Fibroblast of pulmonary artery (primary cell): ENCODE data around the gene COQ10B.
"Not testable (repeated sequence)": the region's sequence is repeated elsewhere in the genome, so short reads cannot be mapped to it uniquely, and the experiment has no call there.

Source experiments
- DNase-seq: peaks from one replicate; pipeline ENCODE4 v3.0.0-alpha.2; 2010; ENCODE audit warnings: low read depth
- H3K4me3 ChIP-seq: replicated peaks from 2 replicates; pipeline ENCODE4 v1.5.1; 2011; ENCODE audit warnings: low read depth, mild to moderate bottlenecking, control low read depth, low read length, moderate library complexity
- TF ChIP-seq, protein P1 (sequence below): IDR thresholded peaks from 2 replicates; pipeline ENCODE4 v1.5.1; 2011; ENCODE audit warnings: mild to moderate bottlenecking, control low read depth, low read length, inconsistent platforms; ENCODE audit errors: missing control alignments

Gene COQ10B

DNA sequence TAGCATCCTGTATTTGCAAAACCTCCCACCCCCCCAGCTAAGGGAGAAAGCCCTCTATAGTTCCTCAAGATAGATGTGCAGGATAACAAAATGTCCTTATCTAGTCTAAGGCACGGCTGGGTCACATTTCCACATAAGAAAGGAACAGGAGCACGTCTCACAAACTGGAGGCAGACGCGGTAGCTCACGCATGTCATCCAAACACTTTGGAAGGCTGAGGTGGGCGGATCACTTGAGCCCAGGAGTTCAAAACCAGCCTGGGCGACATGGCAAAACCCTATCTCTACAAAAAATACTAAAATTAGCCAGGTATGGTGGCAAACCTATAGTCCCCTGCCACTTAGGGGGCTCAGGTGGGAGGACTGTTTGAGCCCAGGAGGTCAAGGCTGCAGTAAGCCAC, 27.8 kb upstream of the COQ10B start:
- H3K4me3 ChIP-seq = no peak overlapping the region
- DNase-seq = no peak
- TF ChIP-seq, protein P1, sequence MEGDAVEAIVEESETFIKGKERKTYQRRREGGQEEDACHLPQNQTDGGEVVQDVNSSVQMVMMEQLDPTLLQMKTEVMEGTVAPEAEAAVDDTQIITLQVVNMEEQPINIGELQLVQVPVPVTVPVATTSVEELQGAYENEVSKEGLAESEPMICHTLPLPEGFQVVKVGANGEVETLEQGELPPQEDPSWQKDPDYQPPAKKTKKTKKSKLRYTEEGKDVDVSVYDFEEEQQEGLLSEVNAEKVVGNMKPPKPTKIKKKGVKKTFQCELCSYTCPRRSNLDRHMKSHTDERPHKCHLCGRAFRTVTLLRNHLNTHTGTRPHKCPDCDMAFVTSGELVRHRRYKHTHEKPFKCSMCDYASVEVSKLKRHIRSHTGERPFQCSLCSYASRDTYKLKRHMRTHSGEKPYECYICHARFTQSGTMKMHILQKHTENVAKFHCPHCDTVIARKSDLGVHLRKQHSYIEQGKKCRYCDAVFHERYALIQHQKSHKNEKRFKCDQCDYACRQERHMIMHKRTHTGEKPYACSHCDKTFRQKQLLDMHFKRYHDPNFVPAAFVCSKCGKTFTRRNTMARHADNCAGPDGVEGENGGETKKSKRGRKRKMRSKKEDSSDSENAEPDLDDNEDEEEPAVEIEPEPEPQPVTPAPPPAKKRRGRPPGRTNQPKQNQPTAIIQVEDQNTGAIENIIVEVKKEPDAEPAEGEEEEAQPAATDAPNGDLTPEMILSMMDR = no peak

DNA sequence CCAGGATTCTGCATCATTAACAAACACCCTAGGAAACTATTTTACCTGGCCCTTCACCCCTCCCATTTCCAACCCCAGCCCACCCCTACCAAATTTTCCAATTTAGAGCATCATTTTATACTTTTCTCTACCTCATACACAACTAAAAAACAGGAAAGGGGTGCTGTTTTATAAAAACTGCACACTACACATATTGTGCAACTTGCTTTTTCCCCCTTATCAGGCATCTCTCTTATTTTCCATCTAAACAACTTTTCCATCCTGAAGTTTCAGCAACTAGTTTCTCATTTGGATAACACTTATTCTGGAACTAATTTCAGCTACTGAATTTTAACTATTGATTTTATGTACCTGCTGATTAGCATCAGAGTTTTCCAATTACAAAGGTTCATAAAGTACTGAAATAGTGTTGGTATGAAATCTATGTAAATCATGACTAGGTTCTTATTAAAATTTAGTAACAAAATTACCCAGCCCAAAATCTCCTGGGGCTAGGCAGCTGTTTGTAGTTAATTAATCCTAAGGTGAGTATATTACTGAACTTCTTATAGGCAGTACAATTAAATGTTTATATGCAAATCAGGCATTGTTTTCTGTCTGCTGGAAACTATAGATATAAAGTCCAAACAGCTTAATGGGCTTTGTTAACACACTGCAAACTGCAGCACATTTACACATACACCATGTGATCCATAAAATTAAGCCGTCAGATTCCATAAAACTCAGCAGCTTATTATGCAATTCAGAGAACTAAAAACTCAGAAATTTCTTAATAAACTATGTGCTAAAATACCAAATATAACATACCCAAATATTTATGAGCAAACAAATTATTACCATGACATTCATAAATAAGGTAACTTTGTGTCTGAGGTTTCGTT, 26.4 kb upstream of the COQ10B start:
- TF ChIP-seq, protein P1 = no peak
- DNase-seq = no peak
- no peak overlapping the region for H3K4me3 ChIP-seq

DNA sequence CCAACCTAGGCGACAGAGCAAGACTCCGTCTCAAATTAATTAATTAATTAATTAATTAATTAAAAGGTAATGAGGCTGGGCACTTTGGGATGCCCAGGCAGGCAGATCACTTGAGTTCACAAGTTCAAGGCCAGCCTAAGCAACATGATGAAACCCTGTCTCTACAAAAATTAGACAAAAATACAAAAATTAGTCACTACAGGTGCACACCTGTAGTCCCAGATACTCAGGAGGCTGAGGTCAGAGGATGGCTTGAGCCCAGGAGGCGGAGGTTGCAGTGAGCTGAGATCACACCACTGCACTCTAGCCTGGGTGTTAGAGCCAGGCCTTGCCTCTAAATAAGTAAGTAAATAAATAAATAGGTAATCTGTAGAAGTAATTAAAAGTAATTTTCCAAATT, 25.4 kb upstream of the COQ10B start:
- no peak for DNase-seq
- H3K4me3 ChIP-seq = no peak overlapping the region
- TF ChIP-seq, protein P1 = no peak

DNA sequence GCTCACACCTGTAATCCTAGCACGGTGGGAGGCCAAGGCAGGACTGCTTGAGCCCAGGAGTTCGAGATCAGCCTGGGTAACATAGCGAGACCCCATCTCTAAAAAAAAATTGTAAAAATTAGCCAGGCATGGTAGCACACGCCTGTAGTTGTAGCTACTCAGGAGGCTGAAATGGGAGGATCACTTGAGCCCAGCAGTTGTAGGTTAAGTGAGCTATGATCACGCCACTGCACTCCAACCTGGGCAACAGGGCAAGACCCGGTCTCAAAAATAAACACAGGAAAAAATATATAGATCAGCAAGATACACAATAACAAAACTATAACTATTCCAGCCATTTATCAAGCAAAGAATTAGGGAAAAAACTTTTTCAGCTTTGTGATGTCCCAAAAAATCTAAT, 21.5 kb upstream of the COQ10B start:
- peak overlapping the region; percentile 4 for H3K4me3 ChIP-seq
- TF ChIP-seq, protein P1 = no peak
- DNase-seq = no peak

DNA sequence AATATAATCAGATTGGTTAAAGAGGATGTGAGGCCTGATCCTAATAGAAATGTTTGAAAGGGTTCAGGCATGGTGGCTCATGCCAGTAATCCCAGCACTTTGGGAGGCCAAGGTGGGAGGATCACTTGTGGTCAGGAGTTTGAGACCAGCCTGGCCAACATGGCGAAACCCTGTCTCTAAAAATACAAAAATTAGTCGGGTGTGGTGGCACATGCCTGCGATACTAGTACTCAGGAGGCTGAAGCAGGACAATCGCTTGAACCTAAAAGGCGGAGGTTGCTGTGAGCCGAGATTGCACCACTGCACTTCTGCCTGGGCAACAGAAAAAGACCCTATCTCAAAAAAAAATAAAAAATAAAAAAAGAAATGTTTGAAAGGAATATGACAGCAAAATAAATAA, 20.8 kb upstream of the COQ10B start:
- H3K4me3 ChIP-seq = peak overlapping the region; percentile 100
- not testable (repeated sequence) for DNase-seq

DNA sequence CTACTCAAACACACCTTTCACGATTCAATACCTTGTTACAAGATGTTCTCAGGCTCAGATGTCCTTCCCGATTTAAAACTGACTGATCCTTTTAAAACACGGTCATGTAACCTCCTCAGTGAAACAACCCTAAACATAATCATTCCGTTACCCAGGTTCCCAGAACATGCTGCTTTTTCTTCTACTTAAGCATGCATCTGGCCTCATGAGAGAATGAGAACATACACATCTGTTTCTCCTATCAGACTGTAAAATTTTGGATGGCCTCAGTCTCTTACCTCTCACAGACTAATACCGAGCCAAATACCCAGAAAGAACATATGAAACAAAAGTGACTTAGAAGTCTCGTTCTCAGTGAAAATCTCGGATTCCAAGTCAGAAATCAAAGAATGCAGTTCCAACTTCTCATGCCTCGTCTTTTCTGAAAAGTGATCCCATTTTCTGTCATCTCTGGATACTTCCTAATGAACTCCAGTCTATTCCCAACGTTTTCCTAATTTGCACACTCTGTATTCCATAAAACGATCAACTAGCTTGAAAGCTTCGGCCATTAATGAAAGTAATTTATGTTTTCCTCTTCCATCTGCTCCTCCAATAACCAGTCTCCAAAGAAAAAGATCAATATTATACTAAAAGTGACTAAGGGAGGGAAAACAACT, 19.4 kb upstream of the COQ10B start:
- DNase-seq = no peak
- TF ChIP-seq, protein P1 = no peak
- peak overlapping the region; percentile 100 for H3K4me3 ChIP-seq

DNA sequence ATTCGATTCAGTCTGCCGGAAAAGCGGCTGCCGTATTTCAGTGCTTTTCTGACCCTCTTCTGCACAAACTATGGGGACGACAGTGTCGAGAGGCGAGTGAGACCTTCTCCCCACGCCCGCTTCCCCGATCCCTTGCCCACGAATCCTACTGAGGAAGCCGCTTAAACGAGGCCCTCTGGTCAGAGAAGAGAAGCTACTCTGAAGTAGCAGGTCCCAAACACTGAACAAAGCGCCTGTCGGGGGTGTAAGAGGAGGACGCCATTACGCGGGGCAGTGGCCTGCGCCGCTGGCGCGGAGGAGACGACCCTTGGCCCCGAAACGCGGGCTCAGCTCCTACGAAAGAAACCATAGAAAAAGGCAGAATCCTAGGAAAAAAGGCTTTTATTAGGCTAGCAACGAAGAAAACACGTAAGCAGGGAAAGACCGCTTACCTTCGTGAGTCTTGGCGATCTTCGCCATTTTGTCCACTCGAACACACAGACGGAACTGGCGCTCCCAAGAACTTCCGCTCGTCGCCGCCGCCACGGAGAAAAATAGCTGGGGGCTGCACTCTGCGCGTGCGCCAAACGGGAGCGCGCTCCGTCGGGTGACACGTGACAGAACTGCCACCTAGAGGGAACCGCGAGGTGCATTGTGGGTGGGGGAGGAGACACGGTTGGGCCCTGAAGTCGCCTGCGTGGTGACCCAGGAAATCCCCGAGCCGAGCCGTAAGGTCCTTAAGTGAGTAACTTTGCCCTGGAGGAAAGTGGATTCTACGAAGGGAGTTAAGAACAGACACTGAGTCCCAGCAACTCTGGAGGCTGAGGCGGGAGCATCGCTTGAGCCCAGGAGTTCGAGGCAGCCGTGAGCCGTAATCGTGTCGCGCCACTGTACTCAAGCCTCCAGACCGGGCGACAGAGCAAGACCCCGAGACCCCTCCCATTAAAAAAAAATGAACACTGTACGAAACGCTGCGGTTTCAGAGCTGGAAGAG, 18.5 kb upstream of the COQ10B start, which contains the start of gene SF3B1:
Gene SF3B1, minus strand, starts transcription at position 488 of the 973 bp plus-strand sequence. Its CDS starts 29 bp downstream, at position 459.
- TF ChIP-seq, protein P1 = no peak
- DNase-seq = peak; percentile 97

More for the DNA sequence above, 18.5 kb upstream of the COQ10B start, which contains the start of gene SF3B1:
- peak within 1 kb of the TSS; percentile 100 for H3K4me3 ChIP-seq
